Naive thymus-derived CD4-positive, alpha-beta T cell (primary cell): ENCODE data around the gene CD93. TPM values are rescaled to one million over a fixed set of nuclear protein-coding genes. Genes with fewer than 3 reads are reported as not detected.

Source experiments
- ATAC-seq: fragments of 150-1000 bp; cut with Tn5 transposase; 2 replicates; pipeline ENCODE4 v1.10.0; 2021; ENCODE audit warnings: mild to moderate bottlenecking, moderate library complexity
- CTCF ChIA-PET: fragments of 350-600 bp; sonication (Branson Sonifier 250); formaldehyde crosslinking; loops from one replicate; lab custom pipeline; 2021; ENCODE audit warnings: antibody characterized with exemption; lab: Charles Lee
- POLR2A ChIA-PET: fragments of 350-600 bp; sonication (Branson Sonifier 250); formaldehyde crosslinking; loops from one replicate; lab custom pipeline; 2021; ENCODE audit warnings: antibody characterized with exemption, inconsistent platforms; lab: Charles Lee
- DNase-seq, 9 donors: peaks; one replicate each; pipeline versions ENCODE4 v3.0.0 to v3.0.0-alpha.2; 2020 to 2022; ENCODE audit warnings: mixed read lengths in 1 of 9
- H3K27ac ChIP-seq: one replicate; pipeline ENCODE4 v1.7.0; 2013; ENCODE audit warnings: mild to moderate bottlenecking, low read depth, low read length, moderate library complexity
- H3K27me3 ChIP-seq, 2 donors: one replicate each; pipeline ENCODE4 v1.7.0; 2013; ENCODE audit warnings: low read length in 2 of 2, mild to moderate bottlenecking in 2 of 2, moderate library complexity in 2 of 2; ENCODE audit not compliant: control insufficient read depth in 2 of 2, insufficient read depth in 2 of 2
- H3K36me3 ChIP-seq, 3 experiments: 1 replicate in 2 of 3; 2 replicates in 1 of 3; pipeline ENCODE4 v1.7.0; 2013; ENCODE audit warnings: low read length in 3 of 3, mild to moderate bottlenecking in 3 of 3, moderate library complexity in 1 of 3; ENCODE audit not compliant: insufficient read depth in 3 of 3, control insufficient read depth in 2 of 3
- H3K4me1 ChIP-seq, 2 donors: one replicate each; pipeline ENCODE4 v1.7.0; 2013; ENCODE audit warnings: low read length in 2 of 2, mild to moderate bottlenecking in 2 of 2, moderate library complexity in 1 of 2; ENCODE audit not compliant: control insufficient read depth in 2 of 2, insufficient read depth in 2 of 2
- H3K4me3 ChIP-seq: 2 replicates; pipeline ENCODE4 v1.7.0; 2013; ENCODE audit warnings: mild to moderate bottlenecking, low read length
- H3K9me3 ChIP-seq, 3 experiments: 1 replicate in 2 of 3; 2 replicates in 1 of 3; pipeline ENCODE4 v1.7.0; 2013; ENCODE audit warnings: low read length in 3 of 3; ENCODE audit not compliant: control insufficient read depth in 2 of 3
- H3K27ac Mint-ChIP-seq, 9 donors: one replicate each; pipeline ENCODE4 v1.8.0; 2020 to 2022; ENCODE audit warnings: mixed read lengths in 9 of 9, mild to moderate bottlenecking in 8 of 9, moderate library complexity in 5 of 9, inconsistent platforms in 2 of 9
- H3K27me3 Mint-ChIP-seq, 5 donors: one replicate each; pipeline ENCODE4 v1.8.0; 2021 to 2022; ENCODE audit warnings: mixed read lengths in 5 of 5, mild to moderate bottlenecking in 1 of 5
- H3K36me3 Mint-ChIP-seq, 5 donors: one replicate each; pipeline ENCODE4 v1.8.0; 2020 to 2022; ENCODE audit warnings: mixed read lengths in 5 of 5, mild to moderate bottlenecking in 3 of 5, inconsistent platforms in 1 of 5
- H3K4me1 Mint-ChIP-seq, 7 donors: one replicate each; pipeline ENCODE4 v1.8.0; 2020 to 2022; ENCODE audit warnings: mixed read lengths in 7 of 7, mild to moderate bottlenecking in 3 of 7, inconsistent platforms in 1 of 7
- H3K4me3 Mint-ChIP-seq, 10 donors: one replicate each; pipeline ENCODE4 v1.8.0; 2020 to 2022; ENCODE audit warnings: mild to moderate bottlenecking in 10 of 10, mixed read lengths in 10 of 10, moderate library complexity in 6 of 10, inconsistent platforms in 2 of 10
- H3K9me3 Mint-ChIP-seq, 11 donors: one replicate each; pipeline ENCODE4 v1.8.0; 2020 to 2022; ENCODE audit warnings: mixed read lengths in 11 of 11, mild to moderate bottlenecking in 4 of 11, inconsistent platforms in 1 of 11, moderate library complexity in 1 of 11
- intact Hi-C, 2 donors: fragments of 100-400 bp; cut with micrococcal nuclease; formaldehyde crosslinking; loops; one replicate each; pipeline ENCODE4 v1.15.1; 2023
- polyA plus RNA-seq, 2 donors: library from polyadenylated mRNA; unstranded; fragments of 300-500 nt; fragmentation: Illumina TruSeq; gene quantifications; one replicate each; pipeline ENCODE4 v1.2.3, GENCODE V29; 2021
- total RNA-seq, 6 experiments: library from RNA in 5 of 6; stranded (reverse) in 5 of 6; gene quantifications; 1 replicate in 5 of 6; 2 replicates in 1 of 6; pipeline ENCODE4 v1.2.3 and lab custom pipeline; 2021 to 2026

CD93 gene
- total and polyA plus RNA-seq, 7 experiments from 2014 or later, result 0.02 to 61.2 (median 2.6) TPM; not detected in 1

DNA sequence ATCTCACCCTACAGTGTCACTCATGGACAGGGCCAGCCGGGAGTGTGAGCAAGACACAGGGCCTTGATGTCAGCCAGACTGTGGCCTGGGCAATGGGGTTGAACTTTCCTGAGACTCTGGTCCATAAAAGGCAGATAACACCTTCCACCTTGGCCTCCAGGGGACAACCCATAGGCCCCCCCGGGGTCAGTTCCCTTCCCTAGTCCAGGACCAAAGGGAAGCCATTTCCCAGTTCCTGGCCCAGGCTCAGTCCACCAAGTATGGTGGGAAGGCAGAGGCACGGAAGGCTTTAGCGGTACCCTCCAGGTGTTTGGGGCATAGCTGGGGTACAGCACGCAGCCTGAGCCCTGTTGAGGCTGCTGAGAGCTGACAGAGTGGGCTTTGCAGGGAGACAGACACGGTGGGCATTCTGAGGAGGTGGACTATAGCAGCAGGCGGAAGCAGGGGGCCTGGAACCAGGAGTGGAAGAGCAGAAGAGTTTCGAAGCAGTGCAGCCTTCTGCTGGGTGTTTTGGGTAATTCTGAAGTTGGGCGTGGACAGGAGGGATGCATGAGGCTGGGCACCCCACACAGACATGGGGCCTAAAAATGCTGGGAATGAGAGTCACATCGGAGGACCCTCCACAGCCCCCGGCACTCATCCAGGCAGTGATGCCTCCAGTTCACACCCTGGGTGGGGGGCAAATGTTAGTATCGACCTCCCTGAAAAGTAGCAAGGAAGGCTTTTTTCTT is 43.9 kb upstream of the CD93 start:
- intact Hi-C loops, result no loop called here
- CTCF ChIA-PET, result no interaction called here
- Histone ChIP-seq H3K36me3 (no peaks in the 10 kb centered on the region), H3K9me3 (no peaks in the 10 kb centered on the region), H3K4me1 (no peaks in the 10 kb centered on the region), H3K27ac (no peak overlapping the region), H3K27me3 (no peaks in the 10 kb centered on the region), H3K4me3 (no peak overlapping the region)
- POLR2A ChIA-PET, result no interaction called here
- no peak for DNase-seq
- no peaks in the 10 kb centered on the region for H3K9me3 Mint-ChIP-seq
- H3K27me3 Mint-ChIP-seq, result peaks cover 0 to 7% (median 2%) of the 10 kb centered on the region in 5 donors
- H3K4me3 Mint-ChIP-seq, result no peak overlapping the region
- peaks cover 0 to 26% (median 0%) of the 10 kb centered on the region in 7 donors for H3K4me1 Mint-ChIP-seq
- H3K27ac Mint-ChIP-seq, result no peak overlapping the region
- no peaks in the 10 kb centered on the region for H3K36me3 Mint-ChIP-seq
- ATAC-seq, result no peak

DNA sequence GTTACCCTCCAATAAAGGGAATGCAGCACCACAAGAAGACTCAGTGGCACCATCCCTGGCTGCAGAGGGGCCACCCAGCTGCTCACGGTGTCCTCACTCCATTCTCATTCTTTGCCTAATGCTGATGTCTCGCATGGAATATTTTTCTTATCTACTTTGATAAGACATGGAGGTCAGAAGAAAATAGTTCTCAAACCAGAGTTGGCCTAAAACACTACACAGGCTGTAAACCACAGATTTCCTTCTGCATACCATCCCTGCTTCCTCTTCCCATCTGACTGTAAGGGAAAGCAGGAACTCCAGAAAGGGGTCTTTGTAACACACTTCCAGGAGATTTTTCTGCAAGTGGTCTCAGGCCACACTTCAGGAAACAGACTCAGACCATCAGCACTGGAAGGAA is 43.1 kb upstream of the CD93 start:
- peaks cover 0 to 6% (median 4%) of the 10 kb centered on the region in 5 donors for H3K27me3 Mint-ChIP-seq
- DNase-seq (no peak), ATAC-seq (no peak)
- H3K36me3 Mint-ChIP-seq, result no peaks in the 10 kb centered on the region
- H3K27ac Mint-ChIP-seq, result no peak overlapping the region
- H3K36me3 ChIP-seq, result no peaks in the 10 kb centered on the region
- ChIA-PET CTCF (no interaction called here), POLR2A (no interaction called here)
- H3K9me3 Mint-ChIP-seq, result no peaks in the 10 kb centered on the region
- no peaks in the 10 kb centered on the region for H3K27me3 ChIP-seq
- peaks cover 0 to 26% (median 0%) of the 10 kb centered on the region in 7 donors for H3K4me1 Mint-ChIP-seq
- H3K4me3 Mint-ChIP-seq, result no peak overlapping the region
- H3K4me3 ChIP-seq, result no peak overlapping the region
- H3K4me1 ChIP-seq, result no peaks in the 10 kb centered on the region
- intact Hi-C loops, result no loop called here
- H3K27ac ChIP-seq, result no peak overlapping the region
- no peaks in the 10 kb centered on the region for H3K9me3 ChIP-seq

DNA sequence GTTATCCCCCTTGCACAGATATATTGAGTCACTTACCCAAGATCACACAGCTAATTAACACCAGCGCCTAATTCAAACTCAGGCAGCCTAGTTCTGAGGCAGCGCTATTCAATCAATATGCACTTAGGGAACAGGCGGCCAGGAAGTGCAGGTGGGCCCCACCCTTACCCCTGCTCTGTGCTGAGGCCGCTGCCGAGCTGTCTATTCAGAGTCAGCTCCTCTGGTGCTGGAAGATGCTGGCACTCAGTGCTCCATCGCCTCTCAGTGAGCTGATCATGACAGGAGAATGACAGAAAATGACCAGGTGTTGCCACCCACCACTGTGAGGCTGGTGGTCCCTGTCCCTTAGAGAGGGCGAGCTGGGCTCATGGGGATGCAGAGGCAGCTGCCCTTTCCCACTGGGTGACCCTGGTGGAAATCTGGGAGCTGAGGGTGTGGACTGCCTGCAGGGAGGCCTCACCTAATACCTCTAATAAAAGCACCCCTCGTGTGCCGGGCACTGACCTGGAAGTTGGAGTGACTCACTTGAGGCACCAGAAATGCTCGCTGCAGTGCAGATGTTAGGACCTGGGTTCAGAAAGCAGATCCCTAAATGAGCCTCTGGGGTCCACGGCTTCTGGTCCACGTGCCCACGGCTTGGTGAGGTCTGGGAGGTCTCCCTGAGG is 42.5 kb upstream of the CD93 start:
- POLR2A ChIA-PET, result no interaction called here
- Mint-ChIP-seq H3K9me3 (no peaks in the 10 kb centered on the region), H3K4me3 (no peak overlapping the region), H3K36me3 (no peaks in the 10 kb centered on the region), H3K27ac (no peak overlapping the region), H3K4me1 (peaks cover 0 to 24% (median 0%) of the 10 kb centered on the region in 7 donors), H3K27me3 (peaks cover 0 to 4% (median 2%) of the 10 kb centered on the region in 5 donors)
- Histone ChIP-seq H3K4me1 (no peaks in the 10 kb centered on the region), H3K9me3 (no peaks in the 10 kb centered on the region), H3K27me3 (no peaks in the 10 kb centered on the region), H3K27ac (no peak overlapping the region), H3K36me3 (no peaks in the 10 kb centered on the region), H3K4me3 (no peak overlapping the region)
- ATAC-seq, result no peak
- intact Hi-C loops, result no loop called here
- CTCF ChIA-PET, result no interaction called here
- no peak for DNase-seq

DNA sequence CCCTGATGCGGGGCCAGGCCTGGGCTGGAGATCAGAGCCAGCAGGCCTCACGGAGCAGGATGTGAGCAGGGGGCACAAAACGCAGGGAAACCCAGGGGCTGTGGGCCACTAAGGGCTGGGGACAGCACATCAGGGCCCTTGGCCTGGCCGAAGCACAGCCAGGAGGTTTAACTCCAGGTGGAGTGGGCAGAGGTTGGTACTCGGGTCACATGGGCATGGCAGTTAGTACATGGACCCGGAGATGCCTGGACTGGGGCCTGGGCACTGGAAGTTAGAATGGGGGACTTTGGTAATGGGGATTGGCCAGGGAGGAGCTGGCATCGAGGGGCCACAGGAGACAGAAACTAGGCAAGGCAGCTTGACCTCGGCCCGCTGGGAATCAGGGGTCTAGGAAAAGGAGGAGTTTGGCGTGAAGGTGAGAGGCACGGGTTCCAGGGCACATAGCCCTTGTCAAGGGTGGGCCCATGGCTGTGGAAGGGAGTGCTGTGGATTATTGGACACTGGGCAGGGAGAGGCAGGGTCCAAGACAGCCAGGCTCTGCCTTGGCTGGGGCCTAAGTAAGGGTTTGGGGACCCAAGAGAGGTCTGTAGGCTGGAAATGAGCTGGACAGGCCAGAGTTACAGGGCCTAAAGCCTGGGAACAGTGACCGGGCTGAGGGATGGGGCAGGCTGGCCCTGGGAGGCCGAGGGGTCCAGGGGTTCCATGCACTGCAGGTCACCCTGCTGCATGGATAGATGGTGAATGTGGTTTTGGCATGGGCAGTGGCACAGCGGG is 41.6 kb upstream of the CD93 start:
- no peaks in the 10 kb centered on the region for H3K27me3 ChIP-seq
- peaks cover 0 to 16% (median 0%) of the 10 kb centered on the region in 7 donors for H3K4me1 Mint-ChIP-seq
- H3K36me3 Mint-ChIP-seq, result no peaks in the 10 kb centered on the region
- DNase-seq (no peak), ATAC-seq (no peak)
- H3K4me3 ChIP-seq, result no peak overlapping the region
- H3K4me1 ChIP-seq, result no peaks in the 10 kb centered on the region
- no peaks in the 10 kb centered on the region for H3K9me3 ChIP-seq
- H3K9me3 Mint-ChIP-seq, result no peaks in the 10 kb centered on the region
- ChIA-PET CTCF (no interaction called here), POLR2A (no interaction called here)
- peaks cover 0 to 4% (median 0%) of the 10 kb centered on the region in 5 donors for H3K27me3 Mint-ChIP-seq
- no peak overlapping the region for H3K4me3 Mint-ChIP-seq
- peak overlapping the region in 1 of 9 donors; percentile 35 for H3K27ac Mint-ChIP-seq
- H3K36me3 ChIP-seq, result no peaks in the 10 kb centered on the region
- intact Hi-C loops, result no loop called here
- H3K27ac ChIP-seq, result no peak overlapping the region

DNA sequence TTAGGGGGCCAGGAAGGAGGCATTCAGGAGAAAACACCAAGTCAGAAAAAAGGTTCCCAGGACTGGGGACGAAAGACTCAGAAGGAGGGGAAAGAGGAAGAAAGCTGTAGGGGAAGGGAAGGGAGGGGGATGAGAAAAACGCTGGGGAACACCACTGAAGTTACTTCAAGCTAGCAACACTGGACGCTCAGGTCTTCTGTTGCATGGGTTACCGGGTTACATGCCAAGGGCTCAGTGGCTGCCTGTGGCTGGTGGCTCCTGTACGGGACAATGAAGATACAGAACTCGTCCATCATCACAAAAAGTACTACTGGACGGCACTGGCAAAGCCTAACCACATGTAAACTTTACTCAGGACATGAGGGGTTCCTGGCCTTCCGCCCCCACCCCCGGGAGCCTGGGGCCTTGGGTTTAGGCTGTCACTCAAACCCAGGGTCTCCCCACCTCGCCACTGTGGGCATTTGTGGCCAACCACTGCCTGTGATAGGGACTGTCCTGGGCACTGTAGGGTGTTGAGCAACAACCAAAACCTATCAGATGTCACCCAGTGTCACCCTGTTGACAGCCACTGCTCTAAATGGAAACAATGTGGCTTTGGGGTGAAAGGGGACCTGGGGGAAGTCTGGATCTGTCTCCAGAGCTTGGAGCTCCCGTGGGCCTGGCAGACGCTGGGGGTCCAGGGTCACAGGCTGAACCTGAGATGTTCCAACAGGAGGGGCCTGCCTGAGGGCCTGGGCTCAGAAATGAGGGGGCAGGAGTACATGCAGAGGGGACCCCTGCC is 40.3 kb upstream of the CD93 start:
- no peaks in the 10 kb centered on the region for H3K4me1 ChIP-seq
- no peak for DNase-seq
- peaks cover 0 to 6% (median 4%) of the 10 kb centered on the region in 5 donors for H3K27me3 Mint-ChIP-seq
- H3K27ac ChIP-seq, result no peak overlapping the region
- no peaks in the 10 kb centered on the region for H3K9me3 ChIP-seq
- H3K36me3 Mint-ChIP-seq, result no peaks in the 10 kb centered on the region
- H3K27ac Mint-ChIP-seq, result peak overlapping the region in 1 of 9 donors; percentile 2
- ChIA-PET CTCF (no interaction called here), POLR2A (no interaction called here)
- H3K36me3 ChIP-seq, result no peaks in the 10 kb centered on the region
- no peaks in the 10 kb centered on the region for H3K27me3 ChIP-seq
- H3K4me3 Mint-ChIP-seq, result no peak overlapping the region
- H3K4me1 Mint-ChIP-seq, result peaks cover 0 to 10% (median 0%) of the 10 kb centered on the region in 7 donors
- no peaks in the 10 kb centered on the region for H3K9me3 Mint-ChIP-seq
- H3K4me3 ChIP-seq, result no peak overlapping the region
- peak; percentile 45 for ATAC-seq
- intact Hi-C loops, result no loop called here

DNA sequence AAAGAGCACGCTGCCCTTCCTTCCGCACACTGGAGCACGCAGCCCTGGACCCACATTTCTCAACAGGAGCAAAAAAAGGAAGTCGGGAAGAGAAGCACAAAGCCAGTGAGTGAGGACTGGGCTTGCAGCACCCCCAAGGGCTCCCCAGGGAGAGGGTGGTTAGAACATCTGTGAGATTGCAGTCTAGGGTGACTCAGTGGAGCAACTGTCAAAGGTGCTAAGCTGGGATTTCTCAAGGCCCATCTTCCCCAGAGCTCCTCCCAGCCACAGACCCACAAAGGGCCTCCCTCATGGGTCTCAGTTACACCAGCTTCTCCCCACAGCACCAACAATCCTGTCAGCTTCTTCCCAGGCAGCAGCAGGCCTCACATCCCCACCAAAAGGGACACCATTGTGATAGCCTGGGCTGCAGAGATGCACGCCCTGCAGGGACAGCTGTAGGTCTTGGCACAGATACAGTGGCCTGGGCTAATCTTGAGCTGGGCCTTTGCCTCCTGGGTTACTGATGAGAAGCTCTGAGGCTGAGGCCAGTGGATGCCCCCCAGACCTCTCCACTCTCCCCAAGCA is 39.6 kb upstream of the CD93 start:
- H3K27ac ChIP-seq, result no peak overlapping the region
- Mint-ChIP-seq H3K4me3 (no peak overlapping the region), H3K27me3 (peaks cover 0 to 9% (median 6%) of the 10 kb centered on the region in 5 donors), H3K36me3 (no peaks in the 10 kb centered on the region), H3K4me1 (peaks cover 0 to 13% (median 0%) of the 10 kb centered on the region in 7 donors), H3K9me3 (no peaks in the 10 kb centered on the region), H3K27ac (no peak overlapping the region)
- intact Hi-C loops, result no loop called here
- H3K27me3 ChIP-seq, result no peaks in the 10 kb centered on the region
- no peaks in the 10 kb centered on the region for H3K4me1 ChIP-seq
- no peaks in the 10 kb centered on the region for H3K9me3 ChIP-seq
- DNase-seq (no peak), ATAC-seq (peak; percentile 82)
- no peak overlapping the region for H3K4me3 ChIP-seq
- CTCF ChIA-PET, result no interaction called here
- POLR2A ChIA-PET, result no interaction called here
- no peaks in the 10 kb centered on the region for H3K36me3 ChIP-seq
